Astrocyte (in vitro differentiated cells and primary cell): ENCODE measurements around the gene VIP. TPM values are rescaled to one million over a fixed set of nuclear protein-coding genes. Genes with fewer than 3 reads are reported as not detected.
A peak's percentile ranks its signal among the peaks of the same experiment; 100 is the strongest.

Experiments used
- DNase-seq: peaks from one replicate; pipeline ENCODE4 v3.0.0-alpha.2; 2010; ENCODE audit warnings: low read depth
- FAIRE-seq: peaks from 2 replicates; lab custom pipeline; 2011; peaks lifted over from hg19 to GRCh38; lab: Jason Lieb, UNC
- H2AFZ ChIP-seq: 2 replicates; pipeline ENCODE4 v1.6.0; 2012; ENCODE audit warnings: low read depth, low read length, inconsistent platforms
- H3K27ac ChIP-seq: 2 replicates; pipeline ENCODE4 v1.5.1; 2011; ENCODE audit warnings: low read depth, low read length, inconsistent platforms
- H3K27me3 ChIP-seq: 2 replicates; pipeline ENCODE4 v1.6.0; 2011; ENCODE audit warnings: low read length, inconsistent platforms; ENCODE audit not compliant: insufficient read depth
- H3K36me3 ChIP-seq: 2 replicates; pipeline ENCODE4 v1.5.1; 2011; ENCODE audit warnings: low read length, inconsistent platforms; ENCODE audit not compliant: insufficient read depth
- H3K4me1 ChIP-seq: 2 replicates; pipeline ENCODE4 v1.5.1; 2011; ENCODE audit warnings: low read length, inconsistent platforms; ENCODE audit not compliant: insufficient read depth
- H3K4me2 ChIP-seq: 2 replicates; pipeline ENCODE4 v1.6.0; 2012; ENCODE audit warnings: low read length, inconsistent platforms
- H3K4me3 ChIP-seq: 2 replicates; pipeline ENCODE4 v1.5.1; 2011; ENCODE audit warnings: low read depth, mild to moderate bottlenecking, low read length, inconsistent platforms; ENCODE audit not compliant: insufficient read depth
- H3K79me2 ChIP-seq: 2 replicates; pipeline ENCODE4 v1.6.0; 2012; ENCODE audit warnings: mild to moderate bottlenecking, low read length, inconsistent platforms; ENCODE audit not compliant: insufficient read depth
- H3K9ac ChIP-seq: 2 replicates; pipeline ENCODE4 v1.6.0; 2012; ENCODE audit warnings: mild to moderate bottlenecking, low read length, inconsistent platforms
- H3K9me3 ChIP-seq: 2 replicates; pipeline ENCODE4 v1.5.1; 2012; ENCODE audit warnings: low read depth, mild to moderate bottlenecking, low read length, inconsistent platforms; ENCODE audit not compliant: insufficient read depth
- H4K20me1 ChIP-seq: 2 replicates; pipeline ENCODE4 v1.6.0; 2012; ENCODE audit warnings: low read length, inconsistent platforms; ENCODE audit not compliant: insufficient read depth
- H3K27ac Mint-ChIP-seq: one replicate; pipeline ENCODE4 v1.8.0; 2021; ENCODE audit warnings: mild to moderate bottlenecking, mixed read lengths; ENCODE audit not compliant: unreplicated experiment
- H3K27me3 Mint-ChIP-seq: one replicate; pipeline ENCODE4 v1.8.0; 2021; ENCODE audit warnings: low read depth, mixed read lengths; ENCODE audit not compliant: unreplicated experiment
- H3K36me3 Mint-ChIP-seq: one replicate; pipeline ENCODE4 v1.8.0; 2021; ENCODE audit warnings: low read depth, mixed read lengths; ENCODE audit not compliant: unreplicated experiment
- H3K4me1 Mint-ChIP-seq: one replicate; pipeline ENCODE4 v1.8.0; 2021; ENCODE audit warnings: low read depth, mixed read lengths; ENCODE audit not compliant: unreplicated experiment
- H3K4me3 Mint-ChIP-seq: one replicate; pipeline ENCODE4 v1.8.0; 2021; ENCODE audit warnings: mild to moderate bottlenecking, moderate library complexity, mixed read lengths; ENCODE audit not compliant: unreplicated experiment
- H3K9me3 Mint-ChIP-seq: one replicate; pipeline ENCODE4 v1.8.0; 2021; ENCODE audit warnings: mild to moderate bottlenecking, mixed read lengths; ENCODE audit not compliant: unreplicated experiment
- EZH2 ChIP-seq: IDR thresholded peaks from 2 replicates; pipeline ENCODE4 v1.6.1; 2012; ENCODE audit warnings: mild to moderate bottlenecking, low read length, inconsistent platforms; ENCODE audit not compliant: insufficient read depth
- total RNA-seq: library from RNA; stranded (reverse); gene quantifications from 2 replicates; pipeline ENCODE4 v1.2.1, GENCODE V29; 2021
- TF ChIP-seq, protein P1 (sequence below): IDR thresholded peaks from 2 replicates; pipeline ENCODE4 v1.5.1; 2011; ENCODE audit warnings: low read depth, mild to moderate bottlenecking, inconsistent platforms, low read length, moderate library complexity; ENCODE audit not compliant: insufficient read depth

Gene VIP
- total RNA-seq, 1 donor from 2014 or later = 0.45 TPM

DNA sequence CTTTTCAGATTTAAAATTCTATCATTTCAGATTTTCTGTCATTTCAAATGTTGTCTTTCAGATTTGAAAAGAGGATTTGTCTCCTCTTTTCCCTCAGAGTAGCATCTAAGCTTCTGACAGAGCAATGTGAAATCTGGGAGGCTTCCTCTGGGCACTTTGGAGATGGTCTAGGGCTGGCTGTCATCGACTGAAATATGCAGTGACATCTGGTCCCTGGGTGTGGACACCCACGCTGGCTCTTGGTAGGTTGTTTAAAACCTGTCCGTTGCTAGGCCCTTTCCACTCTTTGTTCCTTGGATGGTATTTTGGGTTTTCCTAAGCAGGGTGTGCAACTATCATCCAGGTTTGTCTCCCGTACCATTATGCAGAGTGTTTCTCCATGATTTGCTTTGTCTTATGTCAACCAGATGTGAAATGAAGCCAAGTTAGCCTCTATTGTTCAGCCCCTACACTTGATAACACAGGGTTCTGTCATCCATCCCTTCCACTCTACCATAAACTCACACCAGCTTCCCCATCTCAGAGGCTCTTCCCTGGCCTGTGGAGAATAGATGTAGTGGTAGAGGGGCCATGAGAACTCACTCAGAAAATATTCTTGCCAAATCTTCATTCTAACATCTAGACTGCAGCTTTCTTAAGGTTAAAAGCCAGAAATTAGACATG lies 5.0 kb upstream of the VIP start:
- H3K27ac Mint-ChIP-seq = peak overlapping the region; percentile 97
- TF ChIP-seq EZH2 = no peak
- TF ChIP-seq, protein P1, sequence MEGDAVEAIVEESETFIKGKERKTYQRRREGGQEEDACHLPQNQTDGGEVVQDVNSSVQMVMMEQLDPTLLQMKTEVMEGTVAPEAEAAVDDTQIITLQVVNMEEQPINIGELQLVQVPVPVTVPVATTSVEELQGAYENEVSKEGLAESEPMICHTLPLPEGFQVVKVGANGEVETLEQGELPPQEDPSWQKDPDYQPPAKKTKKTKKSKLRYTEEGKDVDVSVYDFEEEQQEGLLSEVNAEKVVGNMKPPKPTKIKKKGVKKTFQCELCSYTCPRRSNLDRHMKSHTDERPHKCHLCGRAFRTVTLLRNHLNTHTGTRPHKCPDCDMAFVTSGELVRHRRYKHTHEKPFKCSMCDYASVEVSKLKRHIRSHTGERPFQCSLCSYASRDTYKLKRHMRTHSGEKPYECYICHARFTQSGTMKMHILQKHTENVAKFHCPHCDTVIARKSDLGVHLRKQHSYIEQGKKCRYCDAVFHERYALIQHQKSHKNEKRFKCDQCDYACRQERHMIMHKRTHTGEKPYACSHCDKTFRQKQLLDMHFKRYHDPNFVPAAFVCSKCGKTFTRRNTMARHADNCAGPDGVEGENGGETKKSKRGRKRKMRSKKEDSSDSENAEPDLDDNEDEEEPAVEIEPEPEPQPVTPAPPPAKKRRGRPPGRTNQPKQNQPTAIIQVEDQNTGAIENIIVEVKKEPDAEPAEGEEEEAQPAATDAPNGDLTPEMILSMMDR = no peak
- H3K36me3 ChIP-seq = no peaks in the 10 kb centered on the region
- no peak overlapping the region for H3K4me3 ChIP-seq
- H3K27ac ChIP-seq = no peak overlapping the region
- no peaks in the 10 kb centered on the region for H3K79me2 ChIP-seq
- no peak overlapping the region for H2AFZ ChIP-seq
- FAIRE-seq = no peak
- no peak overlapping the region for H3K4me2 ChIP-seq
- H3K4me3 Mint-ChIP-seq = no peak overlapping the region
- H3K4me1 ChIP-seq = no peaks in the 10 kb centered on the region
- no peaks in the 10 kb centered on the region for H3K27me3 Mint-ChIP-seq
- H3K9me3 ChIP-seq = no peaks in the 10 kb centered on the region
- no peak for DNase-seq
- no peaks in the 10 kb centered on the region for H3K27me3 ChIP-seq
- peaks cover 23% of the 10 kb centered on the region for H3K4me1 Mint-ChIP-seq
- H4K20me1 ChIP-seq = no peaks in the 10 kb centered on the region
- no peak overlapping the region for H3K9ac ChIP-seq
- no peaks in the 10 kb centered on the region for H3K36me3 Mint-ChIP-seq
- H3K9me3 Mint-ChIP-seq = no peaks in the 10 kb centered on the region

GRCh38 chr6:152746172-152746553 lies 4.4 kb upstream of the VIP start:
- Histone ChIP-seq H3K27ac (no peak overlapping the region), H3K79me2 (no peaks in the 10 kb centered on the region), H3K36me3 (no peaks in the 10 kb centered on the region), H2AFZ (no peak overlapping the region), H3K4me3 (no peak overlapping the region), H3K9ac (no peak overlapping the region), H3K9me3 (no peaks in the 10 kb centered on the region), H4K20me1 (no peaks in the 10 kb centered on the region), H3K27me3 (no peaks in the 10 kb centered on the region), H3K4me2 (no peak overlapping the region), H3K4me1 (no peaks in the 10 kb centered on the region)
- no peaks in the 10 kb centered on the region for H3K9me3 Mint-ChIP-seq
- H3K27me3 Mint-ChIP-seq = no peaks in the 10 kb centered on the region
- DNase-seq = peak; percentile 41
- peaks cover 21% of the 10 kb centered on the region for H3K4me1 Mint-ChIP-seq
- H3K36me3 Mint-ChIP-seq = no peaks in the 10 kb centered on the region
- no peak overlapping the region for H3K4me3 Mint-ChIP-seq
- H3K27ac Mint-ChIP-seq = peak overlapping the region; percentile 97
- peak; percentile 20 for FAIRE-seq
- TF ChIP-seq, protein P1 = no peak
- TF ChIP-seq EZH2 = no peak

DNA sequence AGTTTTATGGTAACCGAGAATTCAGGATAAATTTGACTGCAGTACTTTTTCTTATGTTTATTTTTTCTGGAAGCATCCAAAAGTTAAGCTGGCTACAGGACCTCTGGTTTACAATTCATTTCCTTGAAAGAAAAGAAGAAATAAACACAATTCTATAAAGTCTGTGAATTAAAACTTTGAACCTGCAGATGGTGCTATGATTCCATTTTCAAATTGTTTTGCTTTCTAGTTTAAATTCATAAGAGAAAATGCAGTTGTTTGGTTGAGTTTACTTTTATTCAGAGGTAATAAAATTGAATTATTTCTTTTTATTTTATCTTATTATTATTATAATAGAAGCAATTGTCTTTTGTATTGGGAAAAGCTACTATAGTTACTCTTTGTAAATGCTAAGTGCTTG lies 1.8 kb upstream of the VIP start:
- no peak for DNase-seq

More for the DNA sequence above, 1.8 kb upstream of the VIP start:
- H3K27ac ChIP-seq = no peak overlapping the region
- no peak overlapping the region for H3K27ac Mint-ChIP-seq
- no peaks in the 10 kb centered on the region for H3K9me3 ChIP-seq
- no peaks in the 10 kb centered on the region for H3K36me3 Mint-ChIP-seq
- H3K4me1 ChIP-seq = no peaks in the 10 kb centered on the region
- H4K20me1 ChIP-seq = no peaks in the 10 kb centered on the region
- no peak for FAIRE-seq
- no peaks in the 10 kb centered on the region for H3K9me3 Mint-ChIP-seq
- H3K4me3 ChIP-seq = no peak overlapping the region
- no peaks in the 10 kb centered on the region for H3K27me3 Mint-ChIP-seq
- H3K4me2 ChIP-seq = no peak overlapping the region
- peaks cover 20% of the 10 kb centered on the region for H3K4me1 Mint-ChIP-seq
- no peak overlapping the region for H3K9ac ChIP-seq
- H3K4me3 Mint-ChIP-seq = no peak overlapping the region
- no peaks in the 10 kb centered on the region for H3K36me3 ChIP-seq
- H2AFZ ChIP-seq = no peak overlapping the region
- H3K79me2 ChIP-seq = no peaks in the 10 kb centered on the region
- H3K27me3 ChIP-seq = no peaks in the 10 kb centered on the region
- no peak for TF ChIP-seq EZH2
- TF ChIP-seq, protein P1 = no peak
